Stimulated activated CD4-positive, alpha-beta T cell treated with anti-CD3 and anti-CD28 coated beads, Interleukin-1b, Interleukin-23, amount 100 ng/mL, for 24 hours (primary cell): ENCODE results near the gene CPPED1.

Source experiments
- DNase-seq, 4 experiments: peaks; one replicate each; pipeline ENCODE4 v3.0.0-alpha.2; 2020; ENCODE audit warnings: low read depth in 4 of 4, low spot score in 1 of 4

CPPED1 gene

GRCh38 chr16:12739738-12740137 lies 63.9 kb downstream of the CPPED1 start:
- no peak for DNase-seq

GRCh38 chr16:12737563-12737962 lies 66.1 kb downstream of the CPPED1 start:
- DNase-seq: no peak

GRCh38 chr16:12735805-12736204 lies 67.9 kb downstream of the CPPED1 start:
- DNase-seq: no peak

- no peak for DNase-seq
Measured at GRCh38 chr16:12732600-12732999, 71.1 kb downstream of the CPPED1 start.

GRCh38 chr16:12729448-12729847 lies 74.2 kb downstream of the CPPED1 start:
- no peak for DNase-seq

GRCh38 chr16:12728469-12728868 lies 75.2 kb downstream of the CPPED1 start:
- DNase-seq: no peak

GRCh38 chr16:12724226-12724625 lies 79.5 kb downstream of the CPPED1 start:
- DNase-seq: no peak

- DNase-seq: no peak
Measured at GRCh38 chr16:12723681-12724080, 80.0 kb downstream of the CPPED1 start.

- DNase-seq: no peak
Measured at GRCh38 chr16:12721841-12722421, 81.8 kb downstream of the CPPED1 start.

- DNase-seq: no peak
Measured at GRCh38 chr16:12719972-12720371, 83.7 kb downstream of the CPPED1 start.

GRCh38 chr16:12716658-12717057 lies 87.0 kb downstream of the CPPED1 start:
- no peak for DNase-seq

- DNase-seq: no peak
Measured at GRCh38 chr16:12709807-12710206, 93.9 kb downstream of the CPPED1 start.

- DNase-seq: no peak
Measured at GRCh38 chr16:12708266-12708665, 95.4 kb downstream of the CPPED1 start.

GRCh38 chr16:12706628-12707027 lies 97.1 kb downstream of the CPPED1 start:
- no peak for DNase-seq

- no peak for DNase-seq
Measured at GRCh38 chr16:12704492-12705111, 99.1 kb downstream of the CPPED1 start.

GRCh38 chr16:12703935-12704334 lies 99.8 kb downstream of the CPPED1 start:
- DNase-seq: no peak

GRCh38 chr16:12700161-12700560 lies 103.5 kb downstream of the CPPED1 start:
- DNase-seq: no peak

GRCh38 chr16:12699161-12699560 lies 104.5 kb downstream of the CPPED1 start:
- DNase-seq: no peak

- DNase-seq: no peak
Measured at GRCh38 chr16:12697437-12697836, 106.2 kb downstream of the CPPED1 start.

GRCh38 chr16:12695454-12695853 lies 108.2 kb downstream of the CPPED1 start:
- DNase-seq: no peak

GRCh38 chr16:12690024-12690423 lies 113.7 kb downstream of the CPPED1 start:
- DNase-seq: no peak

- no peak for DNase-seq
Measured at GRCh38 chr16:12688951-12689850, 114.5 kb downstream of the CPPED1 start.
